HT1080 (cell line): ENCODE data around the gene MROH9. TPM values are rescaled to one million over a fixed set of nuclear protein-coding genes. Genes with fewer than 3 reads are reported as not detected.
A peak's percentile ranks its signal among the peaks of the same experiment; 100 is the strongest.
"Not testable (repeated sequence)": the region's sequence is repeated elsewhere in the genome, so short reads cannot be mapped to it uniquely, and the experiment has no call there.

Source experiments
- DNase-seq: peaks from one replicate; pipeline ENCODE4 v3.0.0-alpha.2; 2015; ENCODE audit warnings: low read depth
- polyA plus RNA-seq, 2 experiments: library from polyadenylated mRNA; depleted of rRNA; stranded (reverse); fragments of >200 nt; gene quantifications; 2 replicates each; pipeline ENCODE4 v1.2.3, GENCODE V29; 2015
- total RNA-seq: library from RNA; depleted of rRNA; stranded (reverse); fragments of >200 nt; shearing (Covaris generic); gene quantifications from 2 replicates; pipeline ENCODE4 v1.2.3, GENCODE V29; 2014; rRNA removed

Gene MROH9, protein sequence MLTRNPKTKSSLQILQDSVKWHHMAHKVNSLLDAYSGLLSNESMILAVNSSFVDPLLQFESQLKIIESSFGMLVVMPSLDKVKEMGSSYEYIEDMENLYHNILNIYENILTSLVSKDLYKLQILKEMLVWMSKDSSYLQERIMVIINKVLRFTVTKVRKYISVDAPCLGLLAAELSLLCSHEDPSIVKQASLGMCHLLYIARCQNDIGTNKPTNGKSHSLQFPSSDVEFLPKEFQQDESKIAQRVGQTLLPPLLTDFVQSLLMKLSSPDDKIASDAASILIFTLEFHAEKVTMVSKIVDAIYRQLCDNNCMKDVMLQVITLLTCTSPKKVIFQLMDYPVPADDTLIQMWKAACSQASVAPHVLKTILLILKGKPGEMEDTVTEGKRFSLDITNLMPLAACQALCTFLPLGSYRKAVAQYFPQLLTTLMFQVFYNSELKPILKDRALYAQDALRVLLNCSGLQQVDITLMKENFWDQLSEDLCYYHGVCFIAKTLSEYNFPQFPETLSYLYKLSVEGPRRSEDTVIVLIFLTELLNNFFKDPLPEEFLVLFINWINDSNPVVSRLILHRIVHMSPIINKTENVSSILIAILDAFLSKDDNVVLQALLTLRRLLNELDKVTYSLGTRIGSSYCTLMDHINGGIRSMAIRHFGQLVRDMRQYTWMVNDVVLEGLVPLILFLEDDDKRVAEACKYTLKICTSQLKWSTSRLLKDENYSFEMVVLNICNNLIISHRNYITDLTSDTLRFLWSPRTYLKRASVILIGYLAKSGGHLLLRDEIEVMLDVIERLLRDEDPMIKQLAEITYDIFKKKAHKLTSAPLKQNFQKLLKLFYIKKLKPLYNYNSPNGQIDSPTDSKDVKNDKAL
- total RNA-seq, result not detected in 2 replicates
- polyA plus RNA-seq (2015; cell fraction: cytosol; rRNA removed), result not detected in 2 replicates
- not detected in 2 replicates for polyA plus RNA-seq (2015; cell fraction: nucleus; rRNA removed)

DNA sequence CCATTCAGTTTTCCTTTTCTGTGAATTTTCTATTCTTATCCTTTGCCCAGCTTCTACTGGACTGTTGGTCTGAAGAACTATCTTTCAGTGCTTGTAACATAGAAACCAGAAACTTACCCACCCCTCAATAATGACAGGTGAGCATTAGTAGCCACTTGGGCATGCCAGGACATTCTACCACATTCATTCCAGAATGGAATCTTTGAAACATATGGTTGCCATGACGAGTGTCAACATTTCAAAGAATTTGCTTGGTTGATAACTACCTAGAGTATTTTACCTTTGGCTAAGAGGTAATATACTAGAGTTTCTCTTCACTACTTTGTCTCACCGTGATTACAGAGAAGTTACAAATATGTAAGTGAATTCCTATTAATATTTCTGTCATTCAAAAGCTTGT is at the start of gene MROH9:
Gene MROH9, plus strand, starts transcription at position 304 of the 400 bp plus-strand sequence. CDS start 10,023 bp downstream, outside the sequence.
- DNase-seq, result no peak

GRCh38 chr1:170885551-170885950 is 49.8 kb upstream of the MROH9 start:
- no peak for DNase-seq

DNA sequence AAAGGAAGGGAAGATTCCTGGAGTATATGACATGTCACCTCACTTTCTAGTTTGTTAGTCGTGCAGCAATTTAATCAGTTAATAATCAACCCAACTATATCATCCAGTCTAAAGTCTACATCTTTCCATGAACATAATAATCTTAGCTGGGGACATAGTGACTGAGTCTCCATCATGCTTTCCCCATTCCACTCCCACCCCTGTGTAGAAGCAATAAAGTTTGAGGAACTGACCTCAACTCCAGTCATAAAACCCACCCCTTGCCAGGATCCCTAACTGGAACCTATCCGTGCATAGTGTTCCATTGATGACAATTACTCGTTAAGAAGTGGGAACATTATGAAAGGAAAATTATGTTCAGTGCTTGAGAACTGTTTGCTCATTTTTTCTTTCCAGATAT is 48.9 kb upstream of the MROH9 start:
- DNase-seq, result no peak

- no peak for DNase-seq
These were observed 47.6 kb upstream of the MROH9 start for GRCh38 chr1:170887726-170888125.

- no peak for DNase-seq
These were observed 43.5 kb upstream of the MROH9 start for GRCh38 chr1:170891872-170892271.

GRCh38 chr1:170893655-170894297 is 41.6 kb upstream of the MROH9 start:
- no peak for DNase-seq

- no peak for DNase-seq
These were observed 31.4 kb upstream of the MROH9 start for GRCh38 chr1:170903961-170904360.

- DNase-seq, result no peak
These were observed 26.4 kb upstream of the MROH9 start for GRCh38 chr1:170908942-170909341.

DNA sequence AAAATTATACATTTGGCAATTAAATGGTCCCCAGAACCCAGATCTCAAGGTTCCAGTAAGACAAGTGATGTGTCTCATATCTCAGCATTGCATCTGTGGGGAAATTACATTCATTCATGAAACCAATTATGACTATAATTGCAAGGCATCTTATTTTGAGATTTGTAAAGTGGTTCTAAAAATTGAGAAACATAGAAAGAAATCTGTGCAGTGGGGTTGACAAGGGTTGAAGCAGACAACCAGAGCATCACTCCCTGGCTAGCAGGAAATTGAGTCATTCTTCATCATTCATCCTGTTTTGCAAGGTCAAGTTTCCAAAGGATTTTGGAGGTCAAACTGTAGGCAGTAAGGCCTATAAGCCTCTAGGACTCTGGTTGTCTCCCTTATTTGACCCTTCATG is 25.1 kb upstream of the MROH9 start:
- DNase-seq, result peak; percentile 82

- DNase-seq, result no peak
These were observed 18.0 kb upstream of the MROH9 start for GRCh38 chr1:170917373-170917772.

GRCh38 chr1:170924656-170925055 is 10.7 kb upstream of the MROH9 start:
- not testable (repeated sequence) for DNase-seq

GRCh38 chr1:170927955-170928840 is 7.1 kb upstream of the MROH9 start:
- peak; percentile 23 for DNase-seq

- DNase-seq, result no peak
These were observed 5.9 kb upstream of the MROH9 start for GRCh38 chr1:170929412-170929834.

GRCh38 chr1:170929835-170930554 is 5.3 kb upstream of the MROH9 start:
- peak; percentile 56 for DNase-seq

DNA sequence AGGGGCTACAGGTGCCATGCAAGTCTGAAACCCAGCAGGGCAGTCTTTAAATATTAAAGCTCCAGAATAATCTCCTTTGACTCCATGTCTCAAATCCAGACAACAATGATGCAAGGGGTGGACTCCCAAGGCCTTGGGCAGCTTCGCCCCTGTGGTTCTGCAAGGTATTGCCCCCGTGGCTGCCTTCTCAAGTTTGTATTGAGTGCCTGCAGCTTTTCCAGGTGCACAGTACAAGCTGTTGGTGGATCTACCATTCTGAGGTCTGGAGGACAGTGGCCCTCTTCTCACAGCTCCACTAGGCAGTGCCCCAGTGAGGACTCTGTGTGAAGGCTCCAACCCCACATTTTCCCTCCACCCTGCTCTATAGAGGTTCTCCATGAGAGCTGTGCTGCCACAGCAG is 3.7 kb upstream of the MROH9 start:
- DNase-seq, result no peak

GRCh38 chr1:170932236-170932635 is 3.1 kb upstream of the MROH9 start:
- DNase-seq, result no peak

GRCh38 chr1:170938281-170938680 is 2.9 kb downstream of the MROH9 start:
- no peak for DNase-seq

- no peak for DNase-seq
These were observed 4.1 kb downstream of the MROH9 start for GRCh38 chr1:170939476-170939875.

GRCh38 chr1:170951744-170952143 is 16.4 kb downstream of the MROH9 start:
- not testable (repeated sequence) for DNase-seq

GRCh38 chr1:170959385-170959784 is 24.1 kb downstream of the MROH9 start:
- peak; percentile 29 for DNase-seq
